B cell (primary cell): ENCODE data around the gene GSTA2.

Source experiments
- EZH2 ChIP-seq: IDR thresholded peaks from 2 replicates; pipeline ENCODE4 v1.6.1; 2012; ENCODE audit warnings: borderline replicate concordance, low read depth, mild to moderate bottlenecking, moderate library complexity, low read length; ENCODE audit not compliant: insufficient read depth, poor library complexity, severe bottlenecking
- TF ChIP-seq, protein P1 (sequence below): fragments of 200-600 bp; IDR thresholded peaks from one replicate; pipeline ENCODE4 v1.8.0; 2022; ENCODE audit warnings: antibody characterized with exemption, mild to moderate bottlenecking

GRCh38 chr6:52724406-52725121 lies 38.7 kb downstream of the GSTA2 start:
- TF ChIP-seq, protein P1, sequence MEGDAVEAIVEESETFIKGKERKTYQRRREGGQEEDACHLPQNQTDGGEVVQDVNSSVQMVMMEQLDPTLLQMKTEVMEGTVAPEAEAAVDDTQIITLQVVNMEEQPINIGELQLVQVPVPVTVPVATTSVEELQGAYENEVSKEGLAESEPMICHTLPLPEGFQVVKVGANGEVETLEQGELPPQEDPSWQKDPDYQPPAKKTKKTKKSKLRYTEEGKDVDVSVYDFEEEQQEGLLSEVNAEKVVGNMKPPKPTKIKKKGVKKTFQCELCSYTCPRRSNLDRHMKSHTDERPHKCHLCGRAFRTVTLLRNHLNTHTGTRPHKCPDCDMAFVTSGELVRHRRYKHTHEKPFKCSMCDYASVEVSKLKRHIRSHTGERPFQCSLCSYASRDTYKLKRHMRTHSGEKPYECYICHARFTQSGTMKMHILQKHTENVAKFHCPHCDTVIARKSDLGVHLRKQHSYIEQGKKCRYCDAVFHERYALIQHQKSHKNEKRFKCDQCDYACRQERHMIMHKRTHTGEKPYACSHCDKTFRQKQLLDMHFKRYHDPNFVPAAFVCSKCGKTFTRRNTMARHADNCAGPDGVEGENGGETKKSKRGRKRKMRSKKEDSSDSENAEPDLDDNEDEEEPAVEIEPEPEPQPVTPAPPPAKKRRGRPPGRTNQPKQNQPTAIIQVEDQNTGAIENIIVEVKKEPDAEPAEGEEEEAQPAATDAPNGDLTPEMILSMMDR = peak; percentile 64
- TF ChIP-seq EZH2 = no peak
